ENCODE results near the gene PIGB. TPM values are rescaled to one million over a fixed set of nuclear protein-coding genes. Genes with fewer than 3 reads are reported as not detected.

The PIGB gene
- total RNA-seq, 3 donors from 2014 or later (not counting 1 experiment from before 2014, with no cell fraction given), result 24.9 to 33.5 (median 26.1) TPM

- TF ChIP-seq, protein P1, sequence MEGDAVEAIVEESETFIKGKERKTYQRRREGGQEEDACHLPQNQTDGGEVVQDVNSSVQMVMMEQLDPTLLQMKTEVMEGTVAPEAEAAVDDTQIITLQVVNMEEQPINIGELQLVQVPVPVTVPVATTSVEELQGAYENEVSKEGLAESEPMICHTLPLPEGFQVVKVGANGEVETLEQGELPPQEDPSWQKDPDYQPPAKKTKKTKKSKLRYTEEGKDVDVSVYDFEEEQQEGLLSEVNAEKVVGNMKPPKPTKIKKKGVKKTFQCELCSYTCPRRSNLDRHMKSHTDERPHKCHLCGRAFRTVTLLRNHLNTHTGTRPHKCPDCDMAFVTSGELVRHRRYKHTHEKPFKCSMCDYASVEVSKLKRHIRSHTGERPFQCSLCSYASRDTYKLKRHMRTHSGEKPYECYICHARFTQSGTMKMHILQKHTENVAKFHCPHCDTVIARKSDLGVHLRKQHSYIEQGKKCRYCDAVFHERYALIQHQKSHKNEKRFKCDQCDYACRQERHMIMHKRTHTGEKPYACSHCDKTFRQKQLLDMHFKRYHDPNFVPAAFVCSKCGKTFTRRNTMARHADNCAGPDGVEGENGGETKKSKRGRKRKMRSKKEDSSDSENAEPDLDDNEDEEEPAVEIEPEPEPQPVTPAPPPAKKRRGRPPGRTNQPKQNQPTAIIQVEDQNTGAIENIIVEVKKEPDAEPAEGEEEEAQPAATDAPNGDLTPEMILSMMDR (IDR thresholded peaks at IDR 0.05), result no peak
- Histone ChIP-seq H3K4me1 (ENCODE audit: control insufficient read depth, insufficient read depth, low read length) (peaks cover 17% of the 10 kb centered on the region), H3K9me3 (ENCODE audit: control insufficient read depth, insufficient read depth, low read length) (no peaks in the 10 kb centered on the region), H3K4me3 (ENCODE audit: low read length) (peak overlapping the region; percentile 76), H3K27ac (ENCODE audit: low read length) (peak overlapping the region; percentile 32), H3K27me3 (ENCODE audit: control insufficient read depth, insufficient read depth, low read length) (no peaks in the 10 kb centered on the region), H3K36me3 (ENCODE audit: control insufficient read depth, insufficient read depth, low read length) (peaks cover 1% of the 10 kb centered on the region)
- Mint-ChIP-seq H3K36me3 (peaks cover 7% of the 10 kb centered on the region), H3K27ac (peak overlapping the region; percentile 99), H3K27me3 (ENCODE audit: low read depth in 2 of 2) (no peaks in the 10 kb centered on the region), H3K9me3 (no peaks in the 10 kb centered on the region), H3K4me1 (peaks cover 53 to 58% of the 10 kb centered on the region in 2 donors), H3K4me3 (peak overlapping the region; percentile 74)
- 62% methylated on average over 1 of the region's 2 CpGs for WGBS (ENCODE audit: insufficient coverage)
- intact Hi-C loops (cut with micrococcal nuclease), result no loop called here
- DNase-seq, result no peak
- no peak for ATAC-seq
These were observed 1.2 kb downstream of the PIGB start for GRCh38 chr15:55320238-55320550.

GRCh38 chr15:55320963-55321362, 1.9 kb downstream of the PIGB start:
- H3K4me1 Mint-ChIP-seq, result peaks cover 48 to 55% of the 10 kb centered on the region in 2 donors
- Histone ChIP-seq H3K27me3 (ENCODE audit: control insufficient read depth, insufficient read depth, low read length) (no peaks in the 10 kb centered on the region), H3K27ac (ENCODE audit: low read length) (no peak overlapping the region), H3K9me3 (ENCODE audit: control insufficient read depth, insufficient read depth, low read length) (no peaks in the 10 kb centered on the region), H3K4me1 (ENCODE audit: control insufficient read depth, insufficient read depth, low read length) (peaks cover 17% of the 10 kb centered on the region), H3K36me3 (ENCODE audit: control insufficient read depth, insufficient read depth, low read length) (peaks cover 1% of the 10 kb centered on the region), H3K4me3 (ENCODE audit: low read length) (no peak overlapping the region)
- H3K9me3 Mint-ChIP-seq, result no peaks in the 10 kb centered on the region
- peak overlapping the region in 1 of 2 donors; percentile 20 for H3K27ac Mint-ChIP-seq
- ATAC-seq (no peak), DNase-seq (no peak)
- peaks cover 7% of the 10 kb centered on the region for H3K36me3 Mint-ChIP-seq
- H3K27me3 Mint-ChIP-seq (ENCODE audit: low read depth in 2 of 2), result no peaks in the 10 kb centered on the region
- TF ChIP-seq, protein P1 (IDR thresholded peaks at IDR 0.05), result no peak
- peak overlapping the region; percentile 17 for H3K4me3 Mint-ChIP-seq
- no CpG with 5 or more reads among the region's 1 CpG for WGBS (ENCODE audit: insufficient coverage)
- intact Hi-C loops (cut with micrococcal nuclease), result no loop called here

DNA sequence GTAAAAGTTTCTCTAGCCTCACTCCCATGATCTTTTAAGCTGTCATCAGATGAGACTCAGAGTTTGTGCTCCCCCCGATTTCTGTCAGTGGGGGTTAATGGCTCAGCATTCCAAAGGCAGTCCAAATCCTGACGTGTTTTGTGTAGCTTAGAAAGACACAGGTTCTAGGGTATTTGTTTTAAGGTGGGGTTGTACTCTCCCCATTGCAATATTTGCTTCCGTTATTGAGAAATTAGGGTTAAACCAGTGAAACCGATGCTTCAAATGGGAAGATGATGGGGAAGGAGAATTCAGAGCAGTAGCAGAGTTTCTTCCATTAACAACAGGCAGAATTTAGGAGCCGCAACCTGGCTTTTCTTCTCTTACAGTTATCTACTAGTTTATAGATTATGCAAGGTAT, 3.4 kb downstream of the PIGB start:
- TF ChIP-seq, protein P1 (IDR thresholded peaks at IDR 0.05), result no peak
- Mint-ChIP-seq H3K27ac (peak overlapping the region in 1 of 2 donors; percentile 56), H3K9me3 (no peaks in the 10 kb centered on the region), H3K4me1 (peaks cover 40 to 45% of the 10 kb centered on the region in 2 donors), H3K36me3 (peaks cover 7% of the 10 kb centered on the region), H3K27me3 (ENCODE audit: low read depth in 2 of 2) (no peaks in the 10 kb centered on the region), H3K4me3 (no peak overlapping the region)
- DNase-seq (no peak), ATAC-seq (no peak)
- H3K36me3 ChIP-seq (ENCODE audit: control insufficient read depth, insufficient read depth, low read length), result peaks cover 2% of the 10 kb centered on the region
- no peaks in the 10 kb centered on the region for H3K27me3 ChIP-seq (ENCODE audit: control insufficient read depth, insufficient read depth, low read length)
- 98% methylated on average over 4 of the region's 5 CpGs for WGBS (ENCODE audit: insufficient coverage)
- no peak overlapping the region for H3K4me3 ChIP-seq (ENCODE audit: low read length)
- H3K27ac ChIP-seq (ENCODE audit: low read length), result no peak overlapping the region
- intact Hi-C loops (cut with micrococcal nuclease), result no loop called here
- H3K4me1 ChIP-seq (ENCODE audit: control insufficient read depth, insufficient read depth, low read length), result peaks cover 13% of the 10 kb centered on the region
- no peaks in the 10 kb centered on the region for H3K9me3 ChIP-seq (ENCODE audit: control insufficient read depth, insufficient read depth, low read length)

DNA sequence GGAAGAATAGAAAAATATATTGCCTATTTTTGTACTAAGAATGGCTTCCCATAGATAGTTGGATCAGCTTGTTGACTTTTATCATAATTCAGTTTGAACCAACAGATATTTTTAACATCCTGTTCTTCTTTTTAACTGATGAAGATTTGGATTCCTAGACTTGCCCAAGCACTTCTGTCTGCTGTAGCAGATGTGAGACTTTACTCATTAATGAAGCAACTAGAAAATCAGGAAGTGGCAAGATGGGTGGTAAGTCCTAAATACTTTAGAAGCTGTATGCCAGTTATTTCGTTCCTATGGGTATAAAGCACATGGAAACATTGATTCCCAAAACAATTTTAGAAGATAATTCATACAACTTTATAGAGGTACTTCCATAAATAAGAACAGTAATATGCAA, 8.4 kb downstream of the PIGB start:
- intact Hi-C loops (cut with micrococcal nuclease), result no loop called here
- Mint-ChIP-seq H3K9me3 (no peaks in the 10 kb centered on the region), H3K27ac (no peak overlapping the region)

More for the DNA sequence above, 8.4 kb downstream of the PIGB start:
- ATAC-seq (no peak), DNase-seq (no peak)
- Histone ChIP-seq H3K27me3 (ENCODE audit: control insufficient read depth, insufficient read depth, low read length) (no peaks in the 10 kb centered on the region), H3K9me3 (ENCODE audit: control insufficient read depth, insufficient read depth, low read length) (no peaks in the 10 kb centered on the region), H3K27ac (ENCODE audit: low read length) (no peak overlapping the region), H3K36me3 (ENCODE audit: control insufficient read depth, insufficient read depth, low read length) (peaks cover 32% of the 10 kb centered on the region), H3K4me1 (ENCODE audit: control insufficient read depth, insufficient read depth, low read length) (no peaks in the 10 kb centered on the region), H3K4me3 (ENCODE audit: low read length) (no peak overlapping the region)
- TF ChIP-seq, protein P1 (IDR thresholded peaks at IDR 0.05), result no peak
- 100% methylated on average over 1 of the region's 1 CpG for WGBS (ENCODE audit: insufficient coverage)
- Mint-ChIP-seq H3K4me1 (peaks cover 17 to 19% of the 10 kb centered on the region in 2 donors), H3K4me3 (no peak overlapping the region), H3K36me3 (peaks cover 14% of the 10 kb centered on the region), H3K27me3 (ENCODE audit: low read depth in 2 of 2) (no peaks in the 10 kb centered on the region)
